Lung (tissue), 12 donors: ENCODE measurements around the gene MYH4. TPM values are rescaled to one million over a fixed set of nuclear protein-coding genes. Genes with fewer than 3 reads are reported as not detected.

Experiments used
- ATAC-seq: fragments of 200-7000 bp; cut with Tn5 transposase; one replicate; pipeline ENCODE4 v1.9.1; 2020; ENCODE audit warnings: moderate number of reproducible peaks; ENCODE audit not compliant: insufficient read depth, low FRiP score
- DNase-seq, 3 donors: peaks; one replicate each; pipeline ENCODE4 v3.0.0-alpha.2; 2013 to 2017
- H3K27ac ChIP-seq, 2 donors: one replicate each; pipeline ENCODE4 v1.5.1; 2013; ENCODE audit warnings: mild to moderate bottlenecking in 2 of 2, moderate library complexity in 2 of 2, control low read depth in 1 of 2, inconsistent platforms in 1 of 2, low read depth in 1 of 2, low read length in 1 of 2
- H3K27me3 ChIP-seq, 3 donors: one replicate each; pipeline ENCODE4 v1.5.1; 2013; ENCODE audit warnings: low read length in 2 of 3; ENCODE audit not compliant: control insufficient read depth in 3 of 3, insufficient read depth in 3 of 3
- H3K36me3 ChIP-seq, 4 donors: one replicate each; pipeline ENCODE4 v1.5.1; 2013; ENCODE audit warnings: low read length in 4 of 4, mild to moderate bottlenecking in 1 of 4, moderate library complexity in 1 of 4; ENCODE audit not compliant: control insufficient read depth in 4 of 4, insufficient read depth in 4 of 4
- H3K4me1 ChIP-seq, 5 donors: one replicate each; pipeline ENCODE4 v1.5.1; 2013; ENCODE audit warnings: low read length in 5 of 5, mild to moderate bottlenecking in 2 of 5, moderate library complexity in 1 of 5; ENCODE audit not compliant: control insufficient read depth in 5 of 5, insufficient read depth in 5 of 5
- H3K4me3 ChIP-seq: one replicate; pipeline ENCODE4 v1.5.1; 2013; ENCODE audit warnings: mild to moderate bottlenecking, control low read depth, moderate library complexity
- H3K9ac ChIP-seq, 2 donors: one replicate each; pipeline ENCODE4 v1.5.1; 2013; ENCODE audit warnings: low read length in 2 of 2, control low read depth in 1 of 2; ENCODE audit not compliant: insufficient read depth in 1 of 2
- H3K9me3 ChIP-seq, 4 donors: one replicate each; pipeline ENCODE4 v1.5.1; 2013; ENCODE audit warnings: low read length in 3 of 4, mild to moderate bottlenecking in 1 of 4, moderate library complexity in 1 of 4; ENCODE audit not compliant: control insufficient read depth in 4 of 4, insufficient read depth in 3 of 4
- WGBS, 2 donors: extraction: QIAGEN DNeasy Blood & Tissue Kit; methylation state at CpG; one replicate each; pipeline ENCODE4 v1.1.7; 2013; 5-methylcytosine and 5-hydroxymethylcytosine counted together
- polyA plus RNA-seq, 2 donors: library from polyadenylated mRNA; stranded (reverse); fragments of 200-250 nt; gene quantifications; one replicate each; pipeline ENCODE4 v1.2.1, GENCODE V29; 2013
- total RNA-seq, 2 donors: library from RNA; depleted of rRNA in 1 of 2; stranded (reverse); fragments of >200 nt in 1 of 2; gene quantifications; one replicate each; pipeline ENCODE4 v1.2.1, GENCODE V29; 2014 to 2021
- TF ChIP-seq, protein P1 (sequence below): IDR thresholded peaks from 2 replicates; pipeline ENCODE4 v1.5.1; 2012; ENCODE audit warnings: mild to moderate bottlenecking; ENCODE audit errors: control extremely low read depth, extremely low read depth
- donor health status: control.
- donor health status: control.
- donor health status: Bipolar disorder and iron deficiency.
- donor health status: healthy.
- donor health status: DM: yes; HTN: yes; CAD: no.

The MYH4 gene
- total and polyA plus RNA-seq, 4 donors: not detected

DNA sequence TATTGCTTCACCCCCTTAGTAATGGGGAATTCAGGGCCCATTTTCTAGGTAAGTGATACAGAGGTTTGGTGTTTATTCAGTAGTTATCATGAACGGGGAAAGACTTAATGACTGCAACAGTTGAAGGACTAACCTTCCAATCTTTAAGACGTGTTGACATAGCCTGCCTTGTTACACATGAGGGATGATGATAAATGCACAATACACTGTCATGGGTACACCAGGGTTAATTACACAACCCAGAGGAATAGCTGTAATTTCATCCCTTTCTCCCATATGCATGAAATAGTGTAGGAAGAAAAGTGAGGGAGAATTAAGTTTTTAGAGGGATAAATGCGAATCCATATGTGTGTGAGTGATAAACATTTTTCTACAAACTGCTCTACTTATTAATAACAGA is 10.7 kb downstream of the MYH4 start:
- Histone ChIP-seq H3K36me3 (no peaks in the 10 kb centered on the region), H3K27me3 (peaks cover 0 to 6% (median 2%) of the 10 kb centered on the region in 3 donors), H3K27ac (no peak overlapping the region), H3K9me3 (no peaks in the 10 kb centered on the region), H3K9ac (no peak overlapping the region), H3K4me3 (no peak overlapping the region), H3K4me1 (no peaks in the 10 kb centered on the region)
- DNase-seq (no peak), ATAC-seq (no peak)
- WGBS, 2 donors: 50 to 71% methylated on average over 3 of the region's 3 CpGs
- TF ChIP-seq, protein P1, sequence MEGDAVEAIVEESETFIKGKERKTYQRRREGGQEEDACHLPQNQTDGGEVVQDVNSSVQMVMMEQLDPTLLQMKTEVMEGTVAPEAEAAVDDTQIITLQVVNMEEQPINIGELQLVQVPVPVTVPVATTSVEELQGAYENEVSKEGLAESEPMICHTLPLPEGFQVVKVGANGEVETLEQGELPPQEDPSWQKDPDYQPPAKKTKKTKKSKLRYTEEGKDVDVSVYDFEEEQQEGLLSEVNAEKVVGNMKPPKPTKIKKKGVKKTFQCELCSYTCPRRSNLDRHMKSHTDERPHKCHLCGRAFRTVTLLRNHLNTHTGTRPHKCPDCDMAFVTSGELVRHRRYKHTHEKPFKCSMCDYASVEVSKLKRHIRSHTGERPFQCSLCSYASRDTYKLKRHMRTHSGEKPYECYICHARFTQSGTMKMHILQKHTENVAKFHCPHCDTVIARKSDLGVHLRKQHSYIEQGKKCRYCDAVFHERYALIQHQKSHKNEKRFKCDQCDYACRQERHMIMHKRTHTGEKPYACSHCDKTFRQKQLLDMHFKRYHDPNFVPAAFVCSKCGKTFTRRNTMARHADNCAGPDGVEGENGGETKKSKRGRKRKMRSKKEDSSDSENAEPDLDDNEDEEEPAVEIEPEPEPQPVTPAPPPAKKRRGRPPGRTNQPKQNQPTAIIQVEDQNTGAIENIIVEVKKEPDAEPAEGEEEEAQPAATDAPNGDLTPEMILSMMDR: no peak

- 15 to 16% methylated on average over 1 of the region's 1 CpG for WGBS, 2 donors
- TF ChIP-seq, protein P1: no peak
- Histone ChIP-seq H3K9ac (no peak overlapping the region), H3K9me3 (no peaks in the 10 kb centered on the region), H3K36me3 (no peaks in the 10 kb centered on the region), H3K27ac (no peak overlapping the region), H3K4me3 (no peak overlapping the region), H3K27me3 (peaks cover 0 to 6% (median 2%) of the 10 kb centered on the region in 3 donors), H3K4me1 (no peaks in the 10 kb centered on the region)
- ATAC-seq (no peak), DNase-seq (no peak)
Observed at GRCh38 chr17:10457952-10458351, 11.4 kb downstream of the MYH4 start.

DNA sequence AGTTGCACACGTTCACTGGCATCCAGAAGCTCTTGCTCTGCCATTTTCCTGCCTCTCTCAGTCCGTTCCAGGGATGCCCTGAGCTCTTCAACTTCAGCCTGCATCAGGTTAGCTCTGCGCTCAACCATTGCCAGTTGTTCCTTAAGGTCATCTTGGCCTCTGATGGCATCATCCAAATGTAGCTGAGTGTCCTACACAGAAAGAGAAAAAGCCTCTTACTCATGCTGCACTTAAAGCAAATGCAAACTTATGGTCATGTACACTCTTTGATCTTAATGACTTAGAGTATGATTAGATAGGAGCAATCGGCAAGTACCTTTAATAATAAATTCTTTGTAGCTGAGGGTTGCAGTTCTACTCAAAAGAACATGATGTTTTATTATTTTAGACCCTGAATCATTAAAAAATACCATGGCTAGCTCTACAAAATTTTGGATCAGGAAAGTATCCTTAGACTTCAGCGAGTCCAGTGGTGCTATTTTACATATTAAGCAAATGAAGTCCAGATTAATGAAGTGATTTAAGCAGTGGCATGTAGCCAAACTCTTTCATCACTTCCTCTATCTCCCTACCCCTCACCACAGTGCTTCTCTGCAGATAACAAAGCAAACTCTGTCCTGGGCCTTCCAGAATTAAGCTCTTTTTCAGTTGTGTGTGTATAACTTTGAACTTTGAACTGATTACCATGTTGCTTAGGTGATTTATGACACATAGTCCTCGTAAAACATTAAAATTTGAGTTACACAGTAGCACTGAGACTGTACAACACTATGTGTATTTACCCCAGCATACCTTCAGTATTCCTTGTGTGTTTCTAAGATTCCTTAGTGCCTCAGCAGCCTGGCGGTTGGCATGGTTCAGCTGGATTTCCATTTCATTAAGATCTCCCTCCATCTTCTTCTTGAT is 22.1 kb downstream of the MYH4 start:
- WGBS, 2 donors: 52 to 72% methylated on average over 7 of the region's 7 CpGs
- no peak overlapping the region for H3K27ac ChIP-seq
- no peak for ATAC-seq

More for the DNA sequence above, 22.1 kb downstream of the MYH4 start:
- Histone ChIP-seq H3K4me1 (no peaks in the 10 kb centered on the region), H3K4me3 (no peak overlapping the region), H3K9ac (no peak overlapping the region), H3K27me3 (no peaks in the 10 kb centered on the region), H3K9me3 (peaks cover 0 to 2% (median 0%) of the 10 kb centered on the region in 4 donors), H3K36me3 (no peaks in the 10 kb centered on the region)
- DNase-seq: peak in 2 of 3 donors; percentile 21 to 49
- TF ChIP-seq, protein P1: no peak
